ENCODE data around the gene DDX47. TPM values are rescaled to one million over a fixed set of nuclear protein-coding genes. Genes with fewer than 3 reads are reported as not detected.

DDX47 gene
- total and polyA plus RNA-seq, 4 donors = 23.8 to 46.0 (median 41.7) TPM

- Histone ChIP-seq H3K4me1 (ENCODE audit: control insufficient read depth in 1 of 2, insufficient read depth in 2 of 2, low read length in 2 of 2) (no peaks in the 10 kb centered on the region), H3K9me3 (ENCODE audit: control insufficient read depth, low read length) (no peaks in the 10 kb centered on the region), H3K27me3 (ENCODE audit: control insufficient read depth in 1 of 2, insufficient read depth in 2 of 2, low read length in 1 of 2) (no peaks in the 10 kb centered on the region), H3K27ac (ENCODE audit: low read depth in 1 of 2, low read length in 2 of 2) (no peak overlapping the region), H3K4me3 (ENCODE audit: low read length in 2 of 2) (no peak overlapping the region), H3K36me3 (ENCODE audit: control insufficient read depth in 1 of 2, insufficient read depth in 2 of 2, low read length in 1 of 2) (no peaks in the 10 kb centered on the region)
- ATAC-seq (ENCODE audit: low FRiP score) = no peak
- intact Hi-C loops (cut with DNase I) = no loop called here
- no peak for DNase-seq
- WGBS, 2 donors = 29 to 38% methylated on average over 1 of the region's 1 CpG
These were observed 46.5 kb downstream of the DDX47 start for GRCh38 chr12:12859690-12860089.

- Histone ChIP-seq H3K27me3 (ENCODE audit: control insufficient read depth in 1 of 2, insufficient read depth in 2 of 2, low read length in 1 of 2) (no peaks in the 10 kb centered on the region), H3K4me3 (ENCODE audit: low read length in 2 of 2) (no peak overlapping the region), H3K9me3 (ENCODE audit: control insufficient read depth, low read length) (no peaks in the 10 kb centered on the region), H3K27ac (ENCODE audit: low read depth in 1 of 2, low read length in 2 of 2) (no peak overlapping the region), H3K36me3 (ENCODE audit: control insufficient read depth in 1 of 2, insufficient read depth in 2 of 2, low read length in 1 of 2) (no peaks in the 10 kb centered on the region), H3K4me1 (ENCODE audit: control insufficient read depth in 1 of 2, insufficient read depth in 2 of 2, low read length in 2 of 2) (no peaks in the 10 kb centered on the region)
- ATAC-seq (ENCODE audit: low FRiP score) (no peak), DNase-seq (no peak)
- intact Hi-C loops (cut with DNase I) = no loop called here
- 97 to 99% methylated on average over 2 of the region's 2 CpGs for whole genome bisulfite sequencing, 2 donors
These were observed 51.1 kb downstream of the DDX47 start for GRCh38 chr12:12864243-12864642.

- H3K4me1 ChIP-seq (ENCODE audit: control insufficient read depth in 1 of 2, insufficient read depth in 2 of 2, low read length in 2 of 2) = no peaks in the 10 kb centered on the region
- no peak overlapping the region for H3K27ac ChIP-seq (ENCODE audit: low read depth in 1 of 2, low read length in 2 of 2)
- ATAC-seq (ENCODE audit: low FRiP score) (no peak), DNase-seq (no peak)
- no peaks in the 10 kb centered on the region for H3K36me3 ChIP-seq (ENCODE audit: control insufficient read depth in 1 of 2, insufficient read depth in 2 of 2, low read length in 1 of 2)
- no peak overlapping the region for H3K4me3 ChIP-seq (ENCODE audit: low read length in 2 of 2)
- 91 to 94% methylated on average over 3 of the region's 3 CpGs for WGBS, 2 donors
- H3K27me3 ChIP-seq (ENCODE audit: control insufficient read depth in 1 of 2, insufficient read depth in 2 of 2, low read length in 1 of 2) = no peaks in the 10 kb centered on the region
- intact Hi-C loops (cut with DNase I) = no loop called here
- H3K9me3 ChIP-seq (ENCODE audit: control insufficient read depth, low read length) = no peaks in the 10 kb centered on the region
These were observed 55.5 kb downstream of the DDX47 start for GRCh38 chr12:12868477-12869235.

GRCh38 chr12:12870465-12870864 is 57.3 kb downstream of the DDX47 start:
- H3K4me3 ChIP-seq (ENCODE audit: low read length in 2 of 2) = no peak overlapping the region
- DNase-seq (no peak), ATAC-seq (ENCODE audit: low FRiP score) (no peak)
- no peak overlapping the region for H3K27ac ChIP-seq (ENCODE audit: low read depth in 1 of 2, low read length in 2 of 2)
- H3K9me3 ChIP-seq (ENCODE audit: control insufficient read depth, low read length) = no peaks in the 10 kb centered on the region
- no peaks in the 10 kb centered on the region for H3K27me3 ChIP-seq (ENCODE audit: control insufficient read depth in 1 of 2, insufficient read depth in 2 of 2, low read length in 1 of 2)
- H3K4me1 ChIP-seq (ENCODE audit: control insufficient read depth in 1 of 2, insufficient read depth in 2 of 2, low read length in 2 of 2) = no peaks in the 10 kb centered on the region
- no peaks in the 10 kb centered on the region for H3K36me3 ChIP-seq (ENCODE audit: control insufficient read depth in 1 of 2, insufficient read depth in 2 of 2, low read length in 1 of 2)
- intact Hi-C loops (cut with DNase I) = no loop called here
- 87 to 93% methylated on average over 7 of the region's 7 CpGs for WGBS, 2 donors

- Histone ChIP-seq H3K4me3 (ENCODE audit: low read length in 2 of 2) (no peak overlapping the region), H3K27me3 (ENCODE audit: control insufficient read depth in 1 of 2, insufficient read depth in 2 of 2, low read length in 1 of 2) (no peaks in the 10 kb centered on the region), H3K9me3 (ENCODE audit: control insufficient read depth, low read length) (no peaks in the 10 kb centered on the region), H3K27ac (ENCODE audit: low read depth in 1 of 2, low read length in 2 of 2) (no peak overlapping the region), H3K4me1 (ENCODE audit: control insufficient read depth in 1 of 2, insufficient read depth in 2 of 2, low read length in 2 of 2) (no peaks in the 10 kb centered on the region), H3K36me3 (ENCODE audit: control insufficient read depth in 1 of 2, insufficient read depth in 2 of 2, low read length in 1 of 2) (no peaks in the 10 kb centered on the region)
- ATAC-seq (ENCODE audit: low FRiP score) (no peak), DNase-seq (no peak)
- intact Hi-C loops (cut with DNase I) = no loop called here
- WGBS, 2 donors = 86 to 91% methylated on average over 6 of the region's 6 CpGs
These were observed 58.5 kb downstream of the DDX47 start for GRCh38 chr12:12871587-12872138.

GRCh38 chr12:12872139-12872933 is 59.2 kb downstream of the DDX47 start:
- 78 to 79% methylated on average over 10 of the region's 10 CpGs for WGBS, 2 donors
- H3K4me1 ChIP-seq (ENCODE audit: control insufficient read depth in 1 of 2, insufficient read depth in 2 of 2, low read length in 2 of 2) = no peaks in the 10 kb centered on the region
- ATAC-seq (ENCODE audit: low FRiP score) = no peak

GRCh38 chr12:12872934-12873275 is 59.8 kb downstream of the DDX47 start:
- Histone ChIP-seq H3K36me3 (ENCODE audit: control insufficient read depth in 1 of 2, insufficient read depth in 2 of 2, low read length in 1 of 2) (no peaks in the 10 kb centered on the region), H3K27ac (ENCODE audit: low read depth in 1 of 2, low read length in 2 of 2) (no peak overlapping the region), H3K4me3 (ENCODE audit: low read length in 2 of 2) (no peak overlapping the region), H3K9me3 (ENCODE audit: control insufficient read depth, low read length) (no peaks in the 10 kb centered on the region), H3K27me3 (ENCODE audit: control insufficient read depth in 1 of 2, insufficient read depth in 2 of 2, low read length in 1 of 2) (no peaks in the 10 kb centered on the region), H3K4me1 (ENCODE audit: control insufficient read depth in 1 of 2, insufficient read depth in 2 of 2, low read length in 2 of 2) (no peaks in the 10 kb centered on the region)
- intact Hi-C loops (cut with DNase I) = no loop called here
- DNase-seq (no peak), ATAC-seq (ENCODE audit: low FRiP score) (no peak)
- 90 to 92% methylated on average over 2 of the region's 2 CpGs for WGBS, 2 donors

More at GRCh38 chr12:12872139-12872933, 59.2 kb downstream of the DDX47 start:
- H3K36me3 ChIP-seq (ENCODE audit: control insufficient read depth in 1 of 2, insufficient read depth in 2 of 2, low read length in 1 of 2) = no peaks in the 10 kb centered on the region
- H3K27me3 ChIP-seq (ENCODE audit: control insufficient read depth in 1 of 2, insufficient read depth in 2 of 2, low read length in 1 of 2) = no peaks in the 10 kb centered on the region
- no peaks in the 10 kb centered on the region for H3K9me3 ChIP-seq (ENCODE audit: control insufficient read depth, low read length)
- H3K4me3 ChIP-seq (ENCODE audit: low read length in 2 of 2) = no peak overlapping the region
- intact Hi-C loops (cut with DNase I) = no loop called here
- DNase-seq = no peak
- H3K27ac ChIP-seq (ENCODE audit: low read depth in 1 of 2, low read length in 2 of 2) = no peak overlapping the region

- no peaks in the 10 kb centered on the region for H3K4me1 ChIP-seq (ENCODE audit: control insufficient read depth in 1 of 2, insufficient read depth in 2 of 2, low read length in 2 of 2)
- H3K9me3 ChIP-seq (ENCODE audit: control insufficient read depth, low read length) = no peaks in the 10 kb centered on the region
- intact Hi-C loops (cut with DNase I) = no loop called here
- H3K4me3 ChIP-seq (ENCODE audit: low read length in 2 of 2) = no peak overlapping the region
- no peak overlapping the region for H3K27ac ChIP-seq (ENCODE audit: low read depth in 1 of 2, low read length in 2 of 2)
- WGBS, 2 donors = 86% methylated on average over 1 of the region's 1 CpG
- no peak for ATAC-seq (ENCODE audit: low FRiP score)
- H3K36me3 ChIP-seq (ENCODE audit: control insufficient read depth in 1 of 2, insufficient read depth in 2 of 2, low read length in 1 of 2) = no peaks in the 10 kb centered on the region
- DNase-seq = no peak
- no peaks in the 10 kb centered on the region for H3K27me3 ChIP-seq (ENCODE audit: control insufficient read depth in 1 of 2, insufficient read depth in 2 of 2, low read length in 1 of 2)
These were observed 60.9 kb downstream of the DDX47 start for GRCh38 chr12:12874029-12874428.
